GM19324 (cell line): ENCODE data around the gene EMC8.

Source experiments
- ATAC-seq: cut with Tn5 transposase; IDR thresholded peaks from one replicate; pipeline ENCODE4 v1.9.1; 2021; ENCODE audit warnings: mild to moderate bottlenecking, moderate library complexity; ENCODE audit not compliant: unreplicated experiment, low FRiP score

The EMC8 gene

DNA sequence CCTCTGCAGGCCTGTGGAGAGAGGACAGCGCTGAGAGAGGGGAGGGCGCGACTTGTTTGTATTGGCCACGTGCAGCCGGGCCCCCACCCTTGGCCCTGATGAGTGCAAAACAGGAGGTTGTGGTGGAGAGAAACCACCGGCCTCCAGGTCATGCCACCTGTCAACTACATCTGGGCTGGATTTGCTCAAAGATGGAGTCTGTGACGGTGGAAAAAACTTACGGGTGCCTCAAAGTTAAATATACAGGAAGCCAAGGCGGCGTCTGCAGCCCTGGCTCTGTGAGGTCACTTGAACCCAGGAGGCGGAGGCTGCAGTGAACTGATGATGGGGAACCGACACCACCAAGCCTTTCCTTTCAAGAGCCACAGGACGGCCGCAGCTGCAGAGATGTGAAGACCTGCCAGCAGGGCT lies 64.1 kb downstream of the EMC8 start:
- no peak for ATAC-seq

DNA sequence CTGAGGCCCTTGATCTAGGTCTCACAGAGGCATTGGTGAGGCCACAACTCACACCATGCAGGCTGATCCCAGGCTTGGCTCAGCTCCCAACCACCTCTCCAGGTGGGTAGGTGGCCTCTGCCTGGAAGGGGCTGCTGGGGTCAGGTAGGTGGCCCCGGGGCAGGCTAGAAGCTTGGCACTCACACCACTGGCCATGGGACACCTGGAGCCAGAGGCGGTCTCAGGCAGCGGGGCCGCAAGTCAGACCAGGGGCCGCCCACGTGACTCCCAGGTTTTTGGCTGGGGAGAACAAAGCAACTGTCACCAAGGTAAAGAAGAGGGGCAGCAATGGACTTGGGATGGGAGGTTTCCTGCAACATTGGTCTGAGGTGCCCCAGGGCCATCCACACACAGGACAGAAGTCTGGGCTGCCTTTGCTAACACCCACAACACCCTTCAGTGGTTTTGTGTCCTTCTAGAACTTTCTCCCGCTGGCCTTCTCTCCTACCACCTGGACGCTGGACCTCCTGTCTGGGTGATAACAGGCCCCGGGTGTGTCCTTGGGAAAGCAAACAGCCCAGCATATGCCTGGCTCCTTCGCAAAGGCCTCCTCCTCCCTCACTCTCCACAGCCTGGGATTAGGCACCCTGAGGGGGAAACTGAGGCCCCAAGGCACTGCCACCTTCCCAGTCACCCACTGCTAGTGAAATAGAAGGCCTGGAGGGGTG lies 64.9 kb downstream of the EMC8 start:
- no peak for ATAC-seq

- no peak for ATAC-seq
Measured at GRCh38 chr16:85733839-85734170, 65.5 kb downstream of the EMC8 start.

- ATAC-seq: no peak
Measured at GRCh38 chr16:85733155-85733838, 66.0 kb downstream of the EMC8 start.

DNA sequence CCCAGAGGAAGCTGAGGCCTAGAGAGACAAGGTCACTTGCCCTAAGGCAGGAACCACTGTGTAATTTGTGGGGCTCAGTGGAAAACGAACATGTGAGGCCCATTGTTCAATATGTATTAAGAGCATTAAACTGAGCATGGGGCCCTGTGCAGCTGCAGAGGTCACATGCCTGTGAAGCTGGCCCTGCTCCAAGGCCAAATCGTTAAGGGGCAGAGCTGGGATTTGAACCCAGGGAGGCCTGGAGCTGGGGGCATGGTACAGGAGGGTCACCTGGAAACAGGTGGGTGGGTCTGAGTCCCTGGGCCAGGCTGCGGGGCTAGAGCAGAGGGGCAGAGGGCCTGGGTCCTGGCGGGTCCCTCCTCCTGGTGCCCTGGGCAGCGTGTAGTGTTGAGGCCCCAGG lies 68.2 kb downstream of the EMC8 start:
- no peak for ATAC-seq

GRCh38 chr16:85730186-85730465 lies 69.2 kb downstream of the EMC8 start:
- ATAC-seq: no peak

DNA sequence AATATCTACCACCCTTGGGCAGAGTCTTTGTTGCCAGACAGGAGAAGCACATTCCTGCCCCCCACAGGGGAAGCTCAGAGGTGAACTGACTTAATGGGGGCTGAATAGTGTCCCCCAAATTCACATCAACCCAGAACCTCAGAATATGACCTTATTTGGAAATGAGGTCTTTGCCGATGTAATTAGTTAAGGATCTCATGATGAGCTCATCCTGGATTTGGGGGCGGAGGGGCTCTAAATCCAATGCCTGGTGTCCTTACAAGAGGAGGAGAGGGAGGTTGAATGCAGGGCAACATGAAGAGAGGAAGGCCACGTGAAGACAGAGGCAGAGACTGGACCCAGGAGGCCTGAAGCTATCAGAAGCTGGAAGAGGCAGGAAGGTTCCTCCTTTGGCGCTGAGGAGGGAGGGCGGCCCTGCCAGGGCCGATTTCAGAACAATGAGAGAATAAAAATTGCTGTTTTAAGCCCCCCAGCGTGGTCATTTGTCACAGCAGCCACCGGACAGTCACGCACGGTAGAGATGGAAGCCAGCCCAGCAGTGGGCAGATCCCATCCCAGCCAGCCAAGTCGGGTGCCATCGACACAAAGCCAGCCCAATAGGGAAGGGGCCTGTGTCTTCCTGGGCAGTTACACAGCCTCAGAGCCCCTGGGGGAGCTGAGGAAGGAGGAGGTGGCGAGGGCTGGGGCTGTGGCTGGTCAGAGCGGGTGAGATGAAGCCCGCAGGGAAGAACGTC lies 69.7 kb downstream of the EMC8 start:
- ATAC-seq: no peak

- ATAC-seq: no peak
Measured at GRCh38 chr16:85728879-85729278, 70.5 kb downstream of the EMC8 start.
